Measurements from ENCODE around the gene CACNA1C.

DNA sequence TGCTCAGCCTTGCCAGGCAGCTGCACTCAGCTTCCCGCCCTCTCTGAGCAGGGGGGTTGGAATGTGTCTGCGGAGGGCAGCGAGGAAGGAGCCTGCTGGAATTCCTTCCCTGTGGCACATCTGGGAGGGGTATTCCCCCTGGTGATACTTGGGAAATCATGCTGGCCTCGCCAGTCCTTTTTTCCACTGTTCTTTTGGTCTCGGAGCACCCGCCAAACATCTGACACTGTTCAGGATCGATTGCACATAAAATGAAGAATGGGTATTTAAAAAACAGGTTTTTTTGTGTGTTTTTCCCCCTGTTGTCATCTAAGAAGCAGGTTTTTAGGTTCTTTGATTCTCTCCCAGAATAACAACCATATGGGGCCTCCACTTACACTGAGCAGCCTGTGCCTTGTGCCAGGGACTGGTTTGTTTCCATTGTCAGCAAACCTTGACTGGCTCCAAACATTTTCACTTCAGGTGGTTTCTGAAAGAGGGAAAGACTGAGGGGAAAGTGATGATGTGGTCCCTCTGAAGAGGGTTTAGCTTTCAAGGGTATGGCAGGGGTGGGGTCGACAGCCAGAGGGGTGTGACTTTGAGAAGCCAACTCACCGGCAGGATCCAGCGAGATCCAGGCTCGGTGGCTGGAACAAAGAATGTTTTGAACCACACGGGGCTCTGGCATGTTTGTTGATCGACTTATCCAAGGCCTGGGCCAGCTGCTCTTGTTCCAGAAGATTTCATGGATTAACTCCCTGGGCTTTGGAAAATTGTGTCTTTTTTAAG lies 215.1 kb downstream of the CACNA1C start:
- TF ChIP-seq GATA2 (IDR thresholded peaks at IDR 0.05; ENCODE audit: low read depth, low read length) (no peak), GATA3 (IDR thresholded peaks at IDR 0.05; ENCODE audit: low read depth, low read length) (no peak)
